Aorta (tissue), 5 donors: Measurements from ENCODE around the gene SERINC5. TPM values are rescaled to one million over a fixed set of nuclear protein-coding genes. Genes with fewer than 3 reads are reported as not detected.

ENCODE experiments used
- ATAC-seq: fragments of 200-7000 bp; cut with Tn5 transposase; one replicate; pipeline ENCODE4 v1.9.1; 2022; ENCODE audit warnings: moderate library complexity; ENCODE audit not compliant: low FRiP score
- DNase-seq, 2 donors: peaks; one replicate each; pipeline ENCODE4 v3.0.0-alpha.2; 2020
- H3K27ac ChIP-seq, 2 donors: one replicate each; pipeline ENCODE4 v1.5.1; 2013; ENCODE audit warnings: low read length in 2 of 2, mild to moderate bottlenecking in 2 of 2, moderate library complexity in 2 of 2, control low read depth in 1 of 2, inconsistent platforms in 1 of 2, low read depth in 1 of 2
- H3K27me3 ChIP-seq, 2 donors: one replicate each; pipeline ENCODE4 v1.6.1; 2013; ENCODE audit warnings: control low read depth in 1 of 2, low read length in 1 of 2, mild to moderate bottlenecking in 1 of 2, moderate library complexity in 1 of 2; ENCODE audit not compliant: insufficient read depth in 2 of 2, control insufficient read depth in 1 of 2
- H3K36me3 ChIP-seq, 2 donors: one replicate each; pipeline ENCODE4 v1.6.1; 2013; ENCODE audit warnings: control low read depth in 1 of 2, low read length in 1 of 2, mild to moderate bottlenecking in 1 of 2; ENCODE audit not compliant: insufficient read depth in 2 of 2, control insufficient read depth in 1 of 2
- H3K4me1 ChIP-seq, 2 donors: one replicate each; pipeline ENCODE4 v1.6.1; 2013; ENCODE audit warnings: low read length in 2 of 2, control low read depth in 1 of 2, mild to moderate bottlenecking in 1 of 2, moderate library complexity in 1 of 2; ENCODE audit not compliant: insufficient read depth in 2 of 2, control insufficient read depth in 1 of 2
- H3K4me3 ChIP-seq, 2 donors: one replicate each; pipeline ENCODE4 v1.5.1; 2013; ENCODE audit warnings: low read length in 2 of 2, control low read depth in 1 of 2, mild to moderate bottlenecking in 1 of 2
- H3K9me3 ChIP-seq: one replicate; pipeline ENCODE4 v1.6.1; 2013; ENCODE audit warnings: mild to moderate bottlenecking, low read length; ENCODE audit not compliant: control insufficient read depth
- WGBS, 2 donors: extraction: QIAGEN DNeasy Blood & Tissue Kit; methylation state at CpG; one replicate each; pipeline ENCODE4 v1.1.7; 2013; 5-methylcytosine and 5-hydroxymethylcytosine counted together
- intact Hi-C, 2 donors: fragments of 100-400 bp; cut with DNase I; formaldehyde crosslinking; loops; one replicate each; pipeline versions ENCODE4 v1.14.2 to v1.15.0; 2022
- polyA plus RNA-seq, 2 donors: library from polyadenylated mRNA; stranded (reverse); fragments of 200-250 nt; gene quantifications; one replicate each; pipeline ENCODE4 v1.2.3, GENCODE V29; 2013
- total RNA-seq, 2 donors: library from RNA; stranded (reverse); fragmentation: NEBNext Ultra II Directional; extraction: Animal tissue kit (Norgen Biotek cat#: 25700); gene quantifications; one replicate each; pipeline ENCODE4 v1.2.1, GENCODE V29; 2021
- donor health status: healthy with polysubstance abuse.
- donor health status: Bipolar disorder and iron deficiency.
- donor health status: DM: no; HTN: no; CAD: no.
- donor health status: DM: no; HTN: no; CAD: no.
- donor health status: DM: yes; HTN: yes; CAD: no.

The SERINC5 gene
- total and polyA plus RNA-seq, 4 donors, result 1.4 to 22.1 (median 8.6) TPM

DNA sequence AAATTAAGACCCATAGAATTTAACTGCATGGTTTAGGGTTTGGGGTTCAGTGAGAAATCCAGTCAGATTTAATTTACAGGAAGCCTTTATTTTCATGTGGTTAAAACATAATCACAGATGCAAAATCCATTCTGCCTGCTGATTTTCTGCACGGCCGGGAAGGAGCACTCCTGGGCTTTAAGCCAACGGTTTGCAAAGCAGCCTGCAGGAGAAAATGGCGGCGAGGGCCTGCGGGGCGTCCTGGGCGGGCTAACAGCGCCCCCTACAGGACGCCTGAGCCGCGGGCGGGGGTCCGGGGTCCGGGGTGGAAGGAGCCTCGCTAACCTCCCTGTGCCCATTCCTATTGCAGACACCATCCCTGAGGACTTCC lies 173.1 kb downstream of the SERINC5 start:
- Histone ChIP-seq H3K4me1 (no peaks in the 10 kb centered on the region), H3K36me3 (no peaks in the 10 kb centered on the region), H3K4me3 (peak overlapping the region; percentile 4 to 60), H3K27ac (no peak overlapping the region), H3K27me3 (no peaks in the 10 kb centered on the region), H3K9me3 (no peaks in the 10 kb centered on the region)
- ATAC-seq (peak; percentile 90), DNase-seq (peak; percentile 78 to 89)
- WGBS, 2 donors, result 2 to 3% methylated on average over 16 of the region's 16 CpGs
- intact Hi-C loops, result loop anchor here in 1 of 2 donors (2.0 to 5.0 kb wide), 2 partner anchors 90 to 224 kb away; partner anchors contain the start of gene MTX3

DNA sequence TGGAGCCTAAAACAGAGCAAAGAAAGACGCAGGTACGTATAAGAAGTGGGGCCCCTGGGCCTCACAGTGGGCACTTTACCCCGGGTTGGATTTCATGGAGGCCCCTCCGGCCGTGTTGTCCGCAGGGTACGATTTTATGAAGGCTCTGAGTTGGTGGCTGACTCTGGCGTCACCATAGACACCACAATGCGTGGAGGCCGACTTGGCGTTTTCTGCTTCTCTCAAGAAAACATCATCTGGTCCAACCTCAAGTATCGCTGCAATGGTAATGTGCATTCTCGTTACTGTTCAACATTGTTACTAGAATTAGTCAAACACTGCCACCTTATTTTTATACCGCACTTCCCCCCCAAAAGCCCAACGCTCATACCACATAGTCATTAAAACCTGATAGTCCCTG lies 173.6 kb downstream of the SERINC5 start:
- no peaks in the 10 kb centered on the region for H3K36me3 ChIP-seq
- ATAC-seq (no peak), DNase-seq (no peak)
- no peaks in the 10 kb centered on the region for H3K9me3 ChIP-seq
- H3K4me1 ChIP-seq, result no peaks in the 10 kb centered on the region
- intact Hi-C loops, result loop anchor here in 1 of 2 donors (2.0 to 5.0 kb wide), 2 partner anchors 90 to 223 kb away; partner anchors contain the start of gene MTX3
- H3K27ac ChIP-seq, result no peak overlapping the region
- peak overlapping the region in 1 of 2 donors; percentile 4 for H3K4me3 ChIP-seq
- H3K27me3 ChIP-seq, result no peaks in the 10 kb centered on the region
- WGBS, 2 donors, result 90 to 91% methylated on average over 15 of the region's 15 CpGs

DNA sequence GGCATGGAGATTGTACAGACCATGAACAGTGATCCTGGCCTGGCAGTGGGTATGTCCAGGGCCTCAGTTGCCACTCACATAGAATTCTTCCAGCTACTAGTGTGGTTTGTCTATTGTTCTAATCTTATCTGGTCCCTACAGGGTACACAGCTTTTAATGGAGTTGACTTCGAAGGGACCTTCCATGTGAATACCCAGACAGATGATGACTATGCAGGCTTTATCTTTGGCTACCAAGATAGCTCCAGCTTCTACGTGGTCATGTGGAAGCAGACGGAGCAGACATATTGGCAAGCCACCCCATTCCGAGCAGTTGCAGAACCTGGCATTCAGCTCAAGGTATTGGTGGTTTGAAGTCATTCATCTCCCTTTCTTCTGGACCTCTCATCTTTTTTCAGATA lies 176.9 kb downstream of the SERINC5 start:
- H3K27ac ChIP-seq, result no peak overlapping the region
- intact Hi-C loops, result no loop called here
- ATAC-seq (no peak), DNase-seq (no peak)
- no peaks in the 10 kb centered on the region for H3K4me1 ChIP-seq
- H3K9me3 ChIP-seq, result no peaks in the 10 kb centered on the region
- no peaks in the 10 kb centered on the region for H3K36me3 ChIP-seq
- no peak overlapping the region for H3K4me3 ChIP-seq
- WGBS, 2 donors, result 87 to 93% methylated on average over 4 of the region's 4 CpGs
- H3K27me3 ChIP-seq, result no peaks in the 10 kb centered on the region

DNA sequence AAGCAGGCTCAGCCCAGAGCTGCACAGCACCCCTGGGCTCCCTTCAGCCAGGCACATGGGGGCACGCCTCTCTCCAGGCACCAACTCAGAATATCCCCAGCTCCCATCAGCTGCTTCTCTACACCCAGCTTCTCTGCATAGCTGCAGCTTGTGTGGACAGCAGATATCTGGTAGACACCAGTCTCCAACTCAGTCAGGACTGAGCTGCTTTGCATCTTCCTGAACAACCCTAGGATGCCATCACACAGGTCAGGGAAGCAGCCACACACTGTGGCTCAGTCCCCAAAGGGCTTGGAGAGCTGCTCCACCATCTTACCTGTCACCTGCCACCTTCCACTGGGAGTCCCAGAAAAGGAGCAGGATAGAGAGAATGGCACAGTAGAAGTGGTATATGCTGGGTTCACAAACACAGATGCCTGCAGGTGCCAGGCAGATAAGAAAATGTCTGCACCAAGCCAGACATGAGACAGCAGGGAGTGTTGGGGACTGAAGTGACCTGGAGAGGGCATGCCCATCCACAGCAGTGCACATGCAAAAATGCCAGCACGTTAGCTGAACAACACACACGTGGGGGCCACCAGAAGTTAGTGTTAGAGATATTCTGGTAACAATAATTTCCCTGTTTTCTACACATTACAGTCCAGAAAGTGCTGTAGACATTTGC lies 178.7 kb downstream of the SERINC5 start:
- DNase-seq (no peak), ATAC-seq (no peak)
- Histone ChIP-seq H3K4me3 (no peak overlapping the region), H3K9me3 (no peaks in the 10 kb centered on the region), H3K4me1 (no peaks in the 10 kb centered on the region), H3K27ac (no peak overlapping the region), H3K27me3 (no peaks in the 10 kb centered on the region), H3K36me3 (no peaks in the 10 kb centered on the region)
- intact Hi-C loops, result no loop called here
- WGBS, 2 donors, result 73 to 81% methylated on average over 3 of the region's 3 CpGs

DNA sequence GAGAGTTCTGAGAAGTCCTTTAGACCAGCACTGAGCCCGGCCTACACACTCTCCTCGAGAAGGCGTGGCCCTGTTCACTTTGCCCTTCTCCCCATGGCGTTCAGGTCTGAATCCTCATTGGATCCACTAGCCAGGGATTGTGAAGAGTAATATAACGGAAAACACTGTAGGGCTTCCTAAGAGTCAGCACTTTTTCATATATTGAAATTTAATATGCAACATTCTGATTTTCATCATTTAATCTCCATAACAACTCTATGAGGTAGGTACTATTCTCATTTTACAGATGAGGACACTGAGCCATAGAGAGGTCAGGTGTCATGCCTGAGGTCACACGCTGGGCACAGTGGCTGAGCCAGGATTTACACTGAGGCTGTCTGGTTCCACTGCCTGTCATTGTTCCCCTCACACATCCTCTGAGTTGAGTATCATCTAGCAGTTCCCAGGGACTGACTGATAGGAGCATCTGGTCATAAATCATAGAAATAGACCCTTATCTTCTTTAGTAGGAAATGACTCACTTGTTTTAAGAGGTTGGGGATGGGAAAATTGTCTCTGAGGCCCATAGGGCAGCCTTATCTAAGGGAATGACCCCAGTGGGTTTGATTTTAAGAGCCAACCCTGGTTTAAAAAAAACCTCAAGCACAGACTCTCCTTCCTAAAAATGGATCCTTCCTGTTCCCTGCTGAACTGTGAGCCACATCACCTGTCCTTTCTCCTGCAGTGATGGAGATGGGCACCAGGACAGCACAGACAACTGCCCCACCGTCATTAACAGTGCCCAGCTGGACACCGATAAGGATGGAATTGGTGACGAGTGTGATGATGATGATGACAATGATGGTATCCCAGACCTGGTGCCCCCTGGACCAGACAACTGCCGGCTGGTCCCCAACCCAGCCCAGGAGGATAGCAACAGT lies 179.5 kb downstream of the SERINC5 start:
- DNase-seq, result no peak
- intact Hi-C loops, result no loop called here
- 93 to 95% methylated on average over 10 of the region's 10 CpGs for WGBS, 2 donors

DNA sequence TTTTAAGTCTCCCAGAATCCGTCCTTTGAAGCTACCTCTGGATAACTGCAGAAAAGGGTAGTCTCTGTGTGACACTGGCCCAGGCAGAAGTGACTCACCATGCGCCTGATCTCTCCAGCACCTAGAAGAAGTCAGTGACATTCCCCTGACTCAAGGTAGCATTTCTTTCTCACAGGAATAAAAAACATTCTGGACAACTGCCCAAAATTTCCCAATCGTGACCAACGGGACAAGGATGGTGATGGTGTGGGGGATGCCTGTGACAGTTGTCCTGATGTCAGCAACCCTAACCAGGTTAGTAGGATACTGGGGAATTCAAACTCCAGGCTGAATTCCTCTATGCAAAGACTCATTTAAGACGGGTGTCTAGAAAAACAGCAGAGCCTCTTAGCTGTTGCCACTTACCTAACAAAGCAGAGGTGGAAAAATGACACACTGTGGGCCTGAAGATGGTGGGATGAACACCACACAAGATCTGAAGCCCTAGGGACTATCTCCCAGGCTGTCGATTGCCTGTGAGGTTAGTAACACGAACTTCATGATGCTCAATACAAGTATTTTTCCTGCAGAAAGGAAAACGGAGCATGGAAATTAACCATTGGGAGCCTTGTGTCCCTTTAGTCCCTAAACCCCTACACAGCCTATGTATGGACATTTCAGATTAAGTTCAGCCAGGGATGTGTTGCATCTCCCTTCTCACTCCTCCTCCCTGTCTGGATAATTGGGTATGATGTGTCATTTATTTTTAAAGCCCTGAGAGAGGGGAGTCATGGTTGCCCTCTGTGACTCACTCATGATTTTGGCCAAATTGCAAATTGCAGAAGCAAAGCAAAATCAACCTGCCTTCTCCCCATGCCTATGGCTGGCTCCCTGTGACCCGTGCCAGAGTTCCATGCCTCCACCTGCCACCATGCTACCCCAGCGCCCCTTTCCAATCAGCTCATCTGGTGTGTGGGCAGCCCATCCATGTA lies 183.5 kb downstream of the SERINC5 start:
- H3K27me3 ChIP-seq, result no peaks in the 10 kb centered on the region
- no peaks in the 10 kb centered on the region for H3K36me3 ChIP-seq
- ATAC-seq, result no peak

More for the DNA sequence above, 179.5 kb downstream of the SERINC5 start:
- H3K4me3 ChIP-seq, result no peak overlapping the region
- no peaks in the 10 kb centered on the region for H3K27me3 ChIP-seq
- no peak for ATAC-seq
- no peaks in the 10 kb centered on the region for H3K36me3 ChIP-seq
- no peaks in the 10 kb centered on the region for H3K9me3 ChIP-seq
- no peak overlapping the region for H3K27ac ChIP-seq
- H3K4me1 ChIP-seq, result no peaks in the 10 kb centered on the region

DNA sequence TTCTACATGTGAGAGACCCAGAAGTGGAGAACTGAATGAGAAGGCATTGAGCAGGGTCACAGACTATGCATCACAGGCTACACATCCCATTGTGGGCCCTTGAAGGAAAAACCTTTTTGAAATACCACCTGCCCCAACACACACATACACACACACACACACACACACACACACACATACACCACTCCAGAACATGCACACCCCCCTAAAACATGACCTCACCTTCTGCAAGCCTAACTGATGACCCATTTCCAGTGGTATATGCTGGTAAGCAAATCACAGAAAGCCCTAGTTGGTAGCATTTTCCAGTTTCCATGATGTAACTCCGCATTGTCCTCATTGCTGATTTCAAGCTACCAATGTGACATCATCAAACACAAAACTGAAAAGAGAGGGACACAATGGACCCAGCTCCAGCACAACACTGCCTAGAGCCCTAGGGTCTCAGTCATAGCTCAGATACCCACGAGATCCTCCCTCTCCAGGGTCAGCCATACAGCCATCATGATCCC lies 184.3 kb downstream of the SERINC5 start:
- no peaks in the 10 kb centered on the region for H3K4me1 ChIP-seq
- WGBS, 2 donors, result 82 to 91% methylated on average over 2 of the region's 2 CpGs
- H3K27ac ChIP-seq, result no peak overlapping the region
- no peaks in the 10 kb centered on the region for H3K36me3 ChIP-seq
- H3K4me3 ChIP-seq, result no peak overlapping the region
- no peaks in the 10 kb centered on the region for H3K27me3 ChIP-seq
- intact Hi-C loops, result no loop called here
- H3K9me3 ChIP-seq, result no peaks in the 10 kb centered on the region
- DNase-seq (no peak), ATAC-seq (no peak)

More for the DNA sequence above, 183.5 kb downstream of the SERINC5 start:
- no peak for DNase-seq
- 80 to 84% methylated on average over 10 of the region's 10 CpGs for WGBS, 2 donors
- Histone ChIP-seq H3K9me3 (no peaks in the 10 kb centered on the region), H3K4me1 (no peaks in the 10 kb centered on the region), H3K4me3 (no peak overlapping the region), H3K27ac (no peak overlapping the region)
- intact Hi-C loops, result no loop called here
